Measurements from ENCODE around the gene SPHK2.

SPHK2 gene

DNA sequence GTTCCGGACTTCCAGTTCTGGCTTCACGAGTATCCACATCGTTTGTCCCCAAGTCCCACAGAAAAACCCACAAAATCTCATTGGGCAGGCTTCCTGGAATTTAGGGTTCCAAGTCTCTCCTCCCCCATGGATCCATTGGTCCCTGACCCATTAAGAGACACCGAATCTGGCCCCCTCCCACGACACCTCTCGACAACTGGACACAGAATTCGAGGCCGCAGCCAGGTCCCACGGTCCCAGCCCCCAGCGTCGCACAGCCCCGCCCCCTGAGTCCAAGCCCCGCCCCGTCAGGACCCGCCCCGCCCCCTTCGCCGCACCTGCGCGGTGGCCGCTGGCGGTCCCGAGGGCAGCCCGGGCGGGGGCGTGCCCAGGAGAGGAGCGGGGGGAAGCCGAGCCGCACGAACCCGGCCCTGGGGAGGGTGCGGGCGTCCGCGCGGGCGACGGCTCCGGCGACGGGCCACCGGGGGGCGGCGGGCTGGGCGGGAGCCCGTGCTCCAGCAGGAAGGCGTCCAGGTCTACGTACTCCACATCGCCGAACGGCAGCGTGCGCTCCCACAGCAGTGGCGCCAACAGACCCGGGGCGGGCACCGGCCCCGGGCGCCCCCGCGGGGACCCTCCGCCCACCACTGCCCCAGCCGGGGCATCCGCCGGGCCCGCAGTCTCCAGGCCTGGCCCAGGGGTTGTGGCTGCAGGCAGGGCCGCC is 16.1 kb downstream of the SPHK2 start:
- ATAC-seq (no peak), DNase-seq (peak; percentile 78)
- H3K27ac Mint-ChIP-seq: peak overlapping the region; percentile 89
- H3K27me3 Mint-ChIP-seq: peaks cover 2% of the 10 kb centered on the region
- peaks cover 2% of the 10 kb centered on the region for H3K36me3 Mint-ChIP-seq (ENCODE audit: low read depth)
- H3K4me3 Mint-ChIP-seq: peak overlapping the region; percentile 86
- no peaks in the 10 kb centered on the region for H3K9me3 Mint-ChIP-seq
- H3K4me1 Mint-ChIP-seq: peaks cover 64% of the 10 kb centered on the region

DNA sequence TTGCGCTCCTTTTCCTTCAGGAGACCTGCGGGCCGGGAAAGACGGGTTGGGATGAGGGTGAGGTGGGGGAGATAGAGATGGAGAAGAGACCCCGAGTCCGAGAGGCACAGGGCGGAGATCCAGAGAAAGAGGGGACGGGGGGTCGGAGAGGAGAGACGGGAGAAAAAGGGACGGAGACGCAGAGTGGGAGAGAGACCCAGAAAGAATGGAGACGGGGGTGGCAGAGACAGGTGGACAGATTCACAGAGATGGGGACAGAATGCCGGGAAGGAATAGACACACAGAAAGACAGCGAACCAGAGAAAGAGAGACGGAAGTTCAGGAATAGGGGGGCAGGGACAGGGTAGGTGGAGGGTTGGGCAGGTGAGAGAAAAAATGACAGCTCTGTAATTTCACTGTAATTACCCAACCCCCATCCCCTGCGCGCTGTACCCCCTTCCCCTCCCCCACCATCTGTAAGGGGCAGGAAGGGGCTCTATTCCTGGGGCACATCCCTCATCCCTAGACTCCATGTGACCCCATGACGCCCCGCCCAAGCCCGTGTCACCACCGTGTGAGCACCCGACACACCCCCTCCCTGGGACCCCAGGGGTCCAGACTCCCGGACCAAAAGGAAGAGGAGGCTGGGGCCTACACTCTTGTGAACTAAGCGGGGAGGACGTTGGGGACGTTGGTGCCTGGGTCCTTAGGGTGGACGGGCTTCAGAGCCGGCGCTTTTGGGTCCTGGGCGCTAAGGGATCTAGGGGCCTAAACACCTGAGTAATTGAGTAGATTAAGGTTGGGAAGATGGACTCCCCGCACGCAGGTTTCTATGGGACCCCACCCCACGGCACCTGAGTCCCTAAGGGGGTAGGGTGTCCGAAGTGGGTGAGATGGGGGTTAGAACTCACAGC is 16.9 kb downstream of the SPHK2 start:
- H3K27me3 Mint-ChIP-seq: peaks cover 2% of the 10 kb centered on the region
- peaks cover 2% of the 10 kb centered on the region for H3K36me3 Mint-ChIP-seq (ENCODE audit: low read depth)
- no peak for DNase-seq
- peak overlapping the region; percentile 88 for H3K27ac Mint-ChIP-seq
- no peak for ATAC-seq
- H3K4me1 Mint-ChIP-seq: peaks cover 62% of the 10 kb centered on the region
- no peaks in the 10 kb centered on the region for H3K9me3 Mint-ChIP-seq
- peak overlapping the region; percentile 86 for H3K4me3 Mint-ChIP-seq

DNA sequence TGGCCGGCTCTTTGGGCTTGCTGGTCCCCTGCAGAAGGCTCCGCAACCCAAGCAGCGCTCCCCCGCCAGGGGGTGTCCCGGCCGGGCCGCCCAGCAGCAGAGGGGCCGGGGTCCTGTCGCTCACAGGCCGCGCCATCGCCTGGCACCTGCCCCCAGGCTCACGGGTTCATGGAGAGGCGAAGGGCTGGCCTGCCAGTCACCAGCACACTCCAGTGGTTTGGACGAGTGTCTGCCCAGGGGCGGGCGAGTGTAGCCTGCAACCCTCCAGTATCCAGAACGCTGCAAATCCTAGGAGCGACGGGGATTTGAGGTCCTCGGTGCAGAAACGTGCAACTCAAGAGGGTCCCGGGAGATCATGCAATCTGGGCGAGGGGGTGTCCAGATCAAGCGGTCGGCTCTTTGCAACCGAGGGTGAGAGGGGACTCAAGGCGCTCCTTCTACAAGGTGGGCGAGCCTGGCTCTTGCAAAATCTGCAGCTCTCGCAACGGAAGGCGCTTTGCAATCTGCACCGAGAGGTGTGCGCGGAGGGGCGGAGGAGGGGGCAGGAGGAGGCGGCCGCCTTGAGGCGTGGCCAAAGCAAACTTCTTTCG is 17.6 kb downstream of the SPHK2 start, which contains the start of gene DBP:
Gene DBP, minus strand, starts transcription at position 521 of the 590 bp plus-strand sequence. Its CDS starts 385 bp downstream, at position 136.
- ATAC-seq (no peak), DNase-seq (no peak)
- H3K36me3 Mint-ChIP-seq (ENCODE audit: low read depth): peaks cover 2% of the 10 kb centered on the region
- H3K27ac Mint-ChIP-seq: peak within 1 kb of the TSS; percentile 96
- H3K4me3 Mint-ChIP-seq: peak within 1 kb of the TSS; percentile 86
- peaks cover 57% of the 10 kb centered on the region for H3K4me1 Mint-ChIP-seq
- H3K27me3 Mint-ChIP-seq: peaks cover 2% of the 10 kb centered on the region
- H3K9me3 Mint-ChIP-seq: no peaks in the 10 kb centered on the region

DNA sequence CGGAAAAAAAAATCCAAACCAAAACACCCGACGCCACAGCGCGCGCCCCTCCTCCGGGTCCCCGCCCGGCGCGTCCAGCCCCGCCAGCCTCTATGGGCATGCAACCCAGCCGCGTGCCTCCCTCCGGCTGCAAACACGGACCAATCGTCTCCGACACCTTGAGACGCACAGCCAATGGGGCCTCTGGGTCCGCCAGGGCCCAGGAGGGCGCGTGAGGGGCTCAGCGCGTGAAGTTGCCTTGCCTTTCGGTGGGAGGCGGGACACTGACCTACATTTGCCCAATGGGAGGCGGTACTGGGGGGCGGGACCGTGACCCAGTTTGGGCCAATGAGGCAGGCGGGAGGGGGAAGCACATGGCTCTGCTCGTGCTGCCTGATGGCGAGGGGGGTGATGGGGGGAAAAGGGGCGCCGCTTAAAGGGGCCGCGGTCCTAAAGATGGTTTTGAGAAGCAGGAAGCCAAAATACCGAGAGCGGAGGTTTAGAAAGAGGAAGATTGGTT is 18.2 kb downstream of the SPHK2 start:
- Mint-ChIP-seq H3K4me3 (peak overlapping the region; percentile 86), H3K36me3 (ENCODE audit: low read depth) (no peaks in the 10 kb centered on the region), H3K4me1 (peaks cover 55% of the 10 kb centered on the region), H3K27ac (peak overlapping the region; percentile 96), H3K27me3 (peaks cover 2% of the 10 kb centered on the region), H3K9me3 (no peaks in the 10 kb centered on the region)
- ATAC-seq (peak; percentile 80), DNase-seq (peak; percentile 98)

DNA sequence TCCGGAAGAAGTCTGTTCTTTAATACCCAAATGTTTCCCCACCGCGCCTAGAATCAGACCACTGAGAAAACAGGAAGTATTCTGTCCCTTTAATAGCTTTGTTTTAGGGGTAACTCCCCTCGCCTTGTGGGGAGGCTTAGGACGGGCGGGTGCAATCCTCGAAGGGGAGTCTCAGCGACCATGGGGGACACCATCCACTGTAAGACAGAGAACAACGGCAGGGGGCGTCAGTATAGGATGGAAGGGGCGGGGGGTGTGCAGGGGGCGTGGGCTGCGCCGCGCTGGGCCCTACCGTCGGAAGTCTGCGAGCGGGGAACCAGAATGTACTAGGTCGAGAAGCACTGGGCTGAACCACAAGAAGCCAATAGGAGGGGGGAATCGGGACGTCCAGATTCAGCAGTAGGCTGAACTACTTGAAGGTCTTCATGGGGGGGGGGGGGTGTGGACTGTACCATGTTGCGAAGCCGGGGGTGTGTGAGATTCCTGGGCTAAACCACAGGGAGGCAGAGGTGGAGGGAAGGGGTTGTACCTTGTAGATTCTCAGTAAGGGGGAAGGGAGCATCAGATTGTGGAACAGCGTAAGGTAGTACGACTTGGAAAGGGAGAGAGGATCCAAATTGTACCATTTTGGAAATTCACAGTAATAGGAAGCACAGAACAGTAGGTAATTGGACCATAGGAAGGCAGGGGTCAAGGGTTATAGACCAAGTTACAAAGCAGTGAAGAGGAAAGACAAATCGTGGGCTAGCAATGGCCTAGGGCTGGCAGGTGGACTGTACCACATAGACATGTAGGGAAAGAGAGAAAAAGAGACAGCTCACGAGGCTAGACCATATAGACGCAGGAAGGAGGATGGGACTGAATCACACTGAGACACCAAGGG is 18.9 kb downstream of the SPHK2 start:
- Mint-ChIP-seq H3K36me3 (ENCODE audit: low read depth) (no peaks in the 10 kb centered on the region), H3K27ac (peak overlapping the region; percentile 96), H3K4me3 (peak overlapping the region; percentile 86), H3K9me3 (no peaks in the 10 kb centered on the region), H3K27me3 (peaks cover 2% of the 10 kb centered on the region), H3K4me1 (peaks cover 49% of the 10 kb centered on the region)
- ATAC-seq (peak; percentile 11), DNase-seq (peak; percentile 69)

DNA sequence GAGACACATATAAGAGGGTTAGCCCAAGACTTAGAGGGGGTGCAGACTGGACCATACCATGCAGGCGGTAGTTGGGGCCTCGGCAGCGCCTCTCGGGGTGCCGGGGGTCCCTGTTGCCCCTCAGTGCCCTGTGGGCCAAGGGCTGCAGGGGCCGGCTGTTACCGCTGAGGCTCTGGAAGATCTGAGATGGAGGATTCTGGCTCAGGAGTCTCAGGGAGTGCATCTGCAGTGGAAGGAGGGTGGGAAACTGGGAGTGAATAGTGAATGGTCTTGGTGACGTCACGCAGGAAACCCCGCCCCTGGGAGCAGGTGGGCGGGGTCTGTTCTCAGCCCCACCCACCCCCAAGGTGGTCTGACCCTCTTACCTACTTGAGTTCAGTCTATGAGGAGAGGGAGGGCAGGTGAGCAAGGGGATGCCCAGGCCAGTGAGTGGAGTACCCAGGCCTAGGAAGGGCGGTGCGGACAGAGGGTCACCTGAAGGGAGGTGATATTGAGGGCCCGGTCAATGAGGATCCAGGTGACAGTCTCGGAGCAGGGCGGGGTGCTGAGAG is 19.6 kb downstream of the SPHK2 start:
- no peak for ATAC-seq
- Mint-ChIP-seq H3K4me3 (peak overlapping the region; percentile 86), H3K9me3 (no peaks in the 10 kb centered on the region), H3K27me3 (peaks cover 2% of the 10 kb centered on the region), H3K27ac (peak overlapping the region; percentile 96), H3K4me1 (peaks cover 42% of the 10 kb centered on the region), H3K36me3 (ENCODE audit: low read depth) (no peaks in the 10 kb centered on the region)
- DNase-seq: no peak

DNA sequence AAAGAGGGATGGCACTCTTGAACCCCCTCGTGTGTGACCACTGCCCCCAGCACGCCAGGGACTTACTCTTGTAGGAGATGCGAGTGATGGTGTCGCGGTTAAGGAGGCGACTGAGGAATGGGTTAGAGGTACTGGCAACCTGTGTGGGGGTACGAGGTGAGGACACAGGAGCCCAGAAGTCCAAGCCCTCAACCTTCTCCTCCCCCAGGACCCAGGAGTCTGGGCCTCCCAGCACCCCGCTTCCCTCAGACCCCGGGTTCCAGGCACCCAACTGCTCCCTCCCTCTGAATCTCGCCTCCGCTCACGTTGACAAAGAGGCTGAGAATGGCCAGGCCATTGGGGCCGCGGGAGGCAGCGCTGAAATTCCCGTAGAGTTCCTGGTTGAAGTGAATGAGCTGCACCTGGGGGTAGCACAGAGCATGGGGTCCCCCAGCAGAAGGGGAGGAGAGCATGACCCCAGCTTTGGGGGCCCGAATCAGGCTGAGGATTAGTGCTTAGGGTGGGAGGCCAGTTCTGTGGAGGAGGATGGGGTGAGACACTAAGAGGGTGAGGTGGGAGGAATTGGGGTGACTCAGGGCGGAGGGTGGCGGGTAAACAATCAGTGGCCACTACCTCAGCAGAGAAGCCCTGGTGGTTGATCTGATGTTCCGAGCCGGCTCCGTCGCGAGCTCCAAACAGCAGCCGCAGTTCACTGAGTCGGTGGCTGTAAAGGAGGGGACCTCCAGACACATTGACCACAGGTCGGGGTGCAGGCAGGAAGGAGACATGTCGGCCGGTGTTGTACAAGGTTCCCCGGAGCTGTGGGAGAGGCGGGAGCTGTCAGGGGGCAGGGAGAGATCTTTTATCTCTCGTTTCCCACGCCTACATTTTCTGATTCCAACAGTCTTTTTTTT is 20.4 kb downstream of the SPHK2 start:
- no peaks in the 10 kb centered on the region for H3K9me3 Mint-ChIP-seq
- peaks cover 38% of the 10 kb centered on the region for H3K4me1 Mint-ChIP-seq
- no peak overlapping the region for H3K4me3 Mint-ChIP-seq
- H3K36me3 Mint-ChIP-seq (ENCODE audit: low read depth): no peaks in the 10 kb centered on the region
- H3K27me3 Mint-ChIP-seq: peaks cover 2% of the 10 kb centered on the region
- no peak for DNase-seq
- H3K27ac Mint-ChIP-seq: no peak overlapping the region
- ATAC-seq: no peak

DNA sequence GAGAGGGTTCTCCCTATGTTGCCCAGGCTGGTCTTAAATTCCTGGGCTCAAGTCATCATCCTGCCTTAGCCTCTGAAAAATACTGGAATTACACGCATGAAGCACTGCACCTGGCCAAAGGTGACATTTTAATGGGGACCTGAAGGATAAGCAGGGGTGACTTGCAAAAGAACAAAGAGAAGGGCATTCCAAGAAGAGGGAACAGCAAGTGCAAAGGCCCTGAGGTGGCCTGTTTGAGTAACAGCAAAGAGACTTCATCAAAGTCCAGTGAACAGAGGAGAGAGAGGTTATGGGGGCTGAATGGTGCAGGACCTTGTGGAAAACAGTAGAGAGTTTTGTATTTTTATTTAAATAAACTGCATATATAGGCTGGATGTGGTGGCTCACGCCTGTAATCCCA is 22.5 kb downstream of the SPHK2 start:
- Mint-ChIP-seq H3K9me3 (no peaks in the 10 kb centered on the region), H3K27me3 (no peaks in the 10 kb centered on the region), H3K4me3 (no peak overlapping the region), H3K27ac (no peak overlapping the region), H3K4me1 (peaks cover 44% of the 10 kb centered on the region), H3K36me3 (ENCODE audit: low read depth) (no peaks in the 10 kb centered on the region)
- DNase-seq (no peak), ATAC-seq (no peak)

DNA sequence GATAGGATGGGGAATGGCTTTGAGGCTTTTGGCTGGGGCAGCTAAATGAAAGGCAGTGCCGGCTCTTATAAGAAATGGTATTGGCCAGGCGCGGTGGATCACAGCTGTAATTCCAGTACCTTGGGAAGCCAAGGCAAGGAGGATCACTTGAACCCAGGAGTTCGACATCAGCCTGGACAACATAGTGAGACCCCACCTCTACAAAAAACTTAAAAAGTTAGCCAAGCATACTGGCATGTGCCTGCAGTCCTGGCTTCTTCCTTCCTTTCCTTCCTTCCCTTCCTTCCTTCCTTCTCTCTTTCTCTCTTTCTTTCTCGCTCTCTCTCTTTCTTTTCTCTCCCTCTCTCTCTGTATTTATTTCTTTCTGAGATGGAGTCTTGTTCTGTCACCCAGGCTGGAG is 23.6 kb downstream of the SPHK2 start:
- H3K4me3 Mint-ChIP-seq: no peak overlapping the region
- peaks cover 40% of the 10 kb centered on the region for H3K4me1 Mint-ChIP-seq
- no peak for ATAC-seq
- no peaks in the 10 kb centered on the region for H3K36me3 Mint-ChIP-seq (ENCODE audit: low read depth)
- no peaks in the 10 kb centered on the region for H3K9me3 Mint-ChIP-seq
- DNase-seq: no peak
- H3K27ac Mint-ChIP-seq: no peak overlapping the region
- no peaks in the 10 kb centered on the region for H3K27me3 Mint-ChIP-seq

DNA sequence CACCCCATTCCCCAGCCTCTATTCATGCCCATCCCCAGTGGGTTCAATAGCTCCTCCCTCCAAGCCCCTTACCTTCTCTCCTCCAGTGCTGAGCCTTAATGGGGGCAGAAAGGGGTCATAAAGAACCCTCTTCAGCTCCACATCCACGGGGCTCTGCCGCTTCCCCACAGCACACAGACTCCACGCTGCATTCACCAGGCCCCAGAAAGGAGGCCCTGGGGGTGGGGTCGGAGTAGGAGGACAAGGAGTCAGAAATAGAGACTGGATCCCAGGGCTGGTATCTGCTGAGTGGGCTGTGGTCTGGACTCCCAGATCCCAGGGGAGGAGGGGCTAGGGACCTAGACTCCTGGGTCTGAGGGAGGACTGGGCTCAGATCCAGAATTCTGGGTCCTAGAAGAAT is 25.0 kb downstream of the SPHK2 start:
- no peaks in the 10 kb centered on the region for H3K27me3 Mint-ChIP-seq
- H3K27ac Mint-ChIP-seq: peak overlapping the region; percentile 81
- no peaks in the 10 kb centered on the region for H3K9me3 Mint-ChIP-seq
- DNase-seq (no peak), ATAC-seq (no peak)
- H3K36me3 Mint-ChIP-seq (ENCODE audit: low read depth): no peaks in the 10 kb centered on the region
- peaks cover 33% of the 10 kb centered on the region for H3K4me1 Mint-ChIP-seq
- H3K4me3 Mint-ChIP-seq: no peak overlapping the region

DNA sequence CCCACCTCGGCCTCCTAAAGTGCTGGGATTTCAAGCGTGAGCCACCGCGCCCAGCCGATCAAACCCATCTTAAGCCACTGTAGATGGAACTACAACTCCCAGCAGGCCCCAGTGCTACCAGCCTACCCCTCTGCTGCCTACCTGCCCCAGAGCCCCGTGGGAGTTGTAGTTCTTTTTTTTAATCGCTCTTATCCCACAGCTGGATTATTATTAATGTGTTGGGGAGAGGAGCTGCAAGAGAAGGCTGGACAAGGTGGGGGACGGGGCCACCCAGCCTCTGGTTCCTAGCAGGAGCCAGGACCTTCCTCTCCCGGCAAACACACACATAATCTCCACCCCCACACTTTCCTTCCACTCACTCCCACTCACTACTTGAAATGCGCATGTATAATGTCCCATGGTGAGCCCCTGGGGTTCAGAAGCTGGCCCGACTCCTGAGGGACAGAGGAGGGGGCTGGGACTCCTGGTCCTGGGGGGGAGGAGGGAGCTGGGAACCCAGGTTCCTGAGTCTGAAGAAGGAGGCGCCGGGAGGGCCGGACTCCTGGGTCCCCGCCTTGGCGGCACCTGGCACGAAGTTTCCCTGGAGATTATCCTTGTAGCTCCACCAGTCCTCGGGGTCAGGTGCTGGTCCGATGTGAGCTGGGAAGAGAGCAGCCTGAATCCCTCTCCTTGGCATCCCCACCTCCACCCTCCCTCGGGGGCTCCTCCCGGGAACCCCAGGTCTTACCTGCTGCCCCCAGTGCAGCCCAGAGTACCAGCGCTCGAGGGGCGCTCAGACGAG is 25.7 kb downstream of the SPHK2 start:
- peak overlapping the region; percentile 81 for H3K27ac Mint-ChIP-seq
- H3K4me1 Mint-ChIP-seq: peaks cover 37% of the 10 kb centered on the region
- no peaks in the 10 kb centered on the region for H3K27me3 Mint-ChIP-seq
- ATAC-seq: peak; percentile 73
- H3K4me3 Mint-ChIP-seq: peak overlapping the region; percentile 79
- H3K9me3 Mint-ChIP-seq: no peaks in the 10 kb centered on the region
- H3K36me3 Mint-ChIP-seq (ENCODE audit: low read depth): no peaks in the 10 kb centered on the region
- peak; percentile 74 for DNase-seq

DNA sequence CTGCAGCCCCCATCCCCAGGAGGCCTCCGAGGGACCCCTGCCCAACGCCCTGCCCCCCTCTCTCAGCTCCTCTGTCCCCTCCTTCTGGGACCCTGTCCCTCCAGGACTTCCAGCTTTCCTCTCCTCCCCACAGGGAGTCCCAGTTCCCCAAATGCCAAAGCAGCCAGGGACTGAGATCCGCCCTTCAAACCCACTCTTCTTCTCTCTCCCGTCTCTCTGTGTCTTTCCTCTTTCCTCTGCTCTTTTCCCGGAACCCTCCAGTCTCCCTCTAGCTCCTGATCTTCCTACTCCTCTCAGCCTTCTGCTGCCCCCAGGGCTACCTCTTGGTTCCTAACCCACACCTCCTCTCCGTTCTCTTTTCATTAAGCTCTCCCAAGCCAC is 26.3 kb downstream of the SPHK2 start:
- Mint-ChIP-seq H3K36me3 (ENCODE audit: low read depth) (no peaks in the 10 kb centered on the region), H3K4me3 (peak overlapping the region; percentile 79), H3K27me3 (no peaks in the 10 kb centered on the region), H3K4me1 (peaks cover 36% of the 10 kb centered on the region), H3K9me3 (no peaks in the 10 kb centered on the region), H3K27ac (peak overlapping the region; percentile 79)
- no peak for DNase-seq
- ATAC-seq: no peak
